HepG2 (cell line): ENCODE data around the gene HDGF. TPM values are rescaled to one million over a fixed set of nuclear protein-coding genes. Genes with fewer than 3 reads are reported as not detected.

Source experiments
- ATAC-seq: fragments of 200-7000 bp; cut with Tn5 transposase; 3 replicates; pipeline ENCODE4 v1.9.1; 2020; ENCODE audit warnings: mild to moderate bottlenecking, moderate library complexity
- BruUV-seq: library from RNA; stranded (reverse); fragments of 400-500 nt; replicated peaks from 2 replicates; lab custom pipeline; 2021; lab: Mats Ljungman, UMichigan
- CTCF ChIA-PET: fragments of 300-600 bp; formaldehyde crosslinking; extraction: SDS; loops from one replicate; lab custom pipeline; 2021; ENCODE audit warnings: low total read pairs, inconsistent platforms, low intra/inter-chr PET ratio; lab: Yijun Ruan, JAX
- POLR2A ChIA-PET: fragments of 350-600 bp; sonication (Branson Sonifier 250); formaldehyde crosslinking; loops from one replicate; lab custom pipeline; 2020; ENCODE audit warnings: antibody characterized with exemption, inconsistent platforms; lab: Yijun Ruan, JAX
- DNase-seq: peaks from one replicate; pipeline ENCODE4 v3.0.0-alpha.2; 2015; ENCODE audit warnings: low spot score
- FAIRE-seq: peaks from 3 replicates; lab custom pipeline; 2011; peaks lifted over from hg19 to GRCh38; lab: Jason Lieb, UNC
- H2AFZ ChIP-seq: one replicate; pipeline ENCODE4 v1.6.1; 2011; ENCODE audit warnings: low read length, inconsistent platforms
- H3K27ac ChIP-seq: fragments of 300-600 bp; 3 replicates; pipeline ENCODE4 v1.8.0; 2011; ENCODE audit warnings: mixed run types, mild to moderate bottlenecking, mixed read lengths, low read length, inconsistent platforms; ENCODE audit not compliant: insufficient read depth; ENCODE audit errors: extremely low read length
- H3K27me3 ChIP-seq, 2 experiments: fragments of 200-600 bp in 1 of 2; 2 replicates in 1 of 2; 3 replicates in 1 of 2; pipeline versions ENCODE4 v1.6.0 to v1.8.0; 2011; ENCODE audit warnings: low read length in 2 of 2, mild to moderate bottlenecking in 2 of 2, moderate library complexity in 2 of 2, inconsistent platforms in 1 of 2; ENCODE audit not compliant: insufficient read depth in 2 of 2, control insufficient read depth in 1 of 2
- H3K36me3 ChIP-seq, 2 experiments: fragments of 200-600 bp in 1 of 2; replicated peaks in 1 of 2; 2 replicates in 1 of 2; 3 replicates in 1 of 2; pipeline versions ENCODE4 v1.5.1 to v1.8.0; 2011; ENCODE audit warnings: low read length in 2 of 2, inconsistent platforms in 1 of 2; ENCODE audit not compliant: insufficient read depth in 2 of 2, control insufficient read depth in 1 of 2
- H3K4me1 ChIP-seq: 2 replicates; pipeline ENCODE4 v1.5.1; 2012; ENCODE audit warnings: low read length, inconsistent platforms; ENCODE audit not compliant: insufficient read depth
- H3K4me2 ChIP-seq: 2 replicates; pipeline ENCODE4 v1.6.0; 2011; ENCODE audit warnings: low read depth, low read length, inconsistent platforms
- H3K4me3 ChIP-seq, 3 experiments: fragments of 200-600 bp in 1 of 3; sonication (generic), shearing (Covaris generic) in 1 of 3; replicated peaks in 1 of 3; 2 replicates each; pipeline ENCODE4 v1.5.1; 2011 to 2016; ENCODE audit warnings: low read length in 3 of 3, inconsistent platforms in 2 of 3, low read depth in 2 of 3, mild to moderate bottlenecking in 2 of 3, control low read depth in 1 of 3, mixed read lengths in 1 of 3; ENCODE audit not compliant: insufficient read depth in 1 of 3
- H3K79me2 ChIP-seq: one replicate; pipeline ENCODE4 v1.6.1; 2011; ENCODE audit warnings: low read length, inconsistent platforms; ENCODE audit not compliant: insufficient read depth
- H3K9ac ChIP-seq: 2 replicates; pipeline ENCODE4 v1.6.0; 2011; ENCODE audit warnings: mild to moderate bottlenecking, low read depth, low read length, inconsistent platforms; ENCODE audit not compliant: insufficient read depth
- H3K9me3 ChIP-seq: 2 replicates; pipeline ENCODE4 v1.5.1; 2012; ENCODE audit warnings: mild to moderate bottlenecking, low read length
- H4K20me1 ChIP-seq: 2 replicates; pipeline ENCODE4 v1.6.0; 2011; ENCODE audit warnings: inconsistent platforms, mild to moderate bottlenecking, low read length, moderate library complexity; ENCODE audit not compliant: insufficient read depth
- CBX5 ChIP-seq: sonication (generic); formaldehyde crosslinking; IDR thresholded peaks from 2 replicates; pipeline ENCODE4 v1.4.0; 2020; ENCODE audit warnings: missing genetic modification reagents, borderline replicate concordance
- CENPX ChIP-seq: sonication (generic); formaldehyde crosslinking; IDR thresholded peaks from 2 replicates; pipeline ENCODE4 v1.9.0; 2021; ENCODE audit warnings: mild to moderate bottlenecking, missing genetic modification reagents, moderate library complexity
- DRAP1 ChIP-seq: IDR thresholded peaks from 2 replicates; pipeline ENCODE4 v1.6.1; 2016; ENCODE audit warnings: missing genetic modification reagents, missing compliant biosample characterization
- FOSL1 ChIP-seq: sonication (generic); formaldehyde crosslinking; IDR thresholded peaks from 2 replicates; pipeline ENCODE4 v1.9.0; 2021; ENCODE audit warnings: missing genetic modification reagents, borderline replicate concordance
- GZF1 ChIP-seq: sonication (generic); formaldehyde crosslinking; IDR thresholded peaks from 2 replicates; pipeline ENCODE4 v1.5.1; 2020; ENCODE audit warnings: mild to moderate bottlenecking, missing genetic modification reagents
- HHEX ChIP-seq: IDR thresholded peaks from 2 replicates; pipeline ENCODE4 v1.6.1; 2016; ENCODE audit warnings: control low read depth
- JUN ChIP-seq: sonication (generic); formaldehyde crosslinking; IDR thresholded peaks from 2 replicates; pipeline ENCODE4 v1.4.0; 2020; ENCODE audit warnings: mild to moderate bottlenecking, missing genetic modification reagents
- KLF9 ChIP-seq: IDR thresholded peaks from 2 replicates; pipeline ENCODE4 v1.6.1; 2016; ENCODE audit warnings: low read depth
- NBN ChIP-seq: fragments of 450-650 bp; conservative IDR thresholded peaks from 2 replicates; pipeline ENCODE4 v1.6.1; 2017
- POLR2AphosphoS2 ChIP-seq: IDR thresholded peaks from 2 replicates; pipeline ENCODE4 v1.6.1; 2011; ENCODE audit warnings: low read depth, low read length, improper control_type of control experiment
- RARA ChIP-seq: IDR thresholded peaks from 2 replicates; pipeline ENCODE4 v1.6.1; 2016; ENCODE audit warnings: missing genetic modification reagents, missing compliant biosample characterization
- RBM39 ChIP-seq: fragments of 200-400 bp; formaldehyde crosslinking; IDR thresholded peaks from one replicate; pipeline ENCODE4 v1.6.1; 2018; ENCODE audit warnings: antibody characterized with exemption, mild to moderate bottlenecking, low read depth, low read length; ENCODE audit not compliant: poor library complexity, severe bottlenecking
- SP2 ChIP-seq: sonication (generic); formaldehyde crosslinking; IDR thresholded peaks from 2 replicates; pipeline ENCODE4 v1.5.1; 2020; ENCODE audit warnings: mild to moderate bottlenecking, missing genetic modification reagents
- STAT5B ChIP-seq: sonication (generic); formaldehyde crosslinking; IDR thresholded peaks from 2 replicates; pipeline ENCODE4 v1.4.0; 2020; ENCODE audit warnings: missing genetic modification reagents
- TSC22D2 ChIP-seq: sonication (generic); formaldehyde crosslinking; IDR thresholded peaks from 2 replicates; pipeline ENCODE4 v1.5.1; 2020; ENCODE audit warnings: missing genetic modification reagents, mild to moderate bottlenecking, borderline replicate concordance
- YEATS4 ChIP-seq: sonication (generic); formaldehyde crosslinking; IDR thresholded peaks from 2 replicates; pipeline ENCODE4 v1.4.0; 2020; ENCODE audit warnings: missing genetic modification reagents, borderline replicate concordance
- ZFP37 ChIP-seq: sonication (generic); formaldehyde crosslinking; IDR thresholded peaks from 2 replicates; pipeline ENCODE4 v1.4.0; 2020; ENCODE audit warnings: missing genetic modification reagents, borderline replicate concordance
- ZFP41 ChIP-seq: sonication (generic); formaldehyde crosslinking; IDR thresholded peaks from 2 replicates; pipeline ENCODE4 v1.4.0; 2020; ENCODE audit warnings: mild to moderate bottlenecking, missing genetic modification reagents, borderline replicate concordance
- ZFP62 ChIP-seq: sonication (generic); formaldehyde crosslinking; IDR thresholded peaks from 2 replicates; pipeline ENCODE4 v1.4.0; 2020; ENCODE audit warnings: missing genetic modification reagents
- ZNF124 ChIP-seq: sonication (generic); formaldehyde crosslinking; IDR thresholded peaks from 2 replicates; pipeline ENCODE4 v1.4.0; 2020; ENCODE audit warnings: missing genetic modification reagents
- ZNF256 ChIP-seq: sonication (generic); formaldehyde crosslinking; conservative IDR thresholded peaks from 2 replicates; pipeline ENCODE4 v1.4.0; 2020; ENCODE audit warnings: missing genetic modification reagents
- ZNF777 ChIP-seq: sonication (generic); formaldehyde crosslinking; IDR thresholded peaks from 2 replicates; pipeline ENCODE4 v1.4.0; 2020; ENCODE audit warnings: missing genetic modification reagents
- WGBS: methylation state at CpG from one replicate; pipeline ENCODE4 v1.1.6; 2017; ENCODE audit warnings: low lambda C conversion rate; 5-methylcytosine and 5-hydroxymethylcytosine counted together
- in situ Hi-C: cut with HindIII; loops from 2 replicates; pipeline ENCODE4 v1.10.0; 2017; ENCODE audit warnings: low pct_unique_long_range_greater_than_20kb; ENCODE audit not compliant: extremely low pct_ligation_motif_present
- intact Hi-C: fragments of 100-400 bp; cut with micrococcal nuclease; formaldehyde crosslinking; loops from one replicate; pipeline ENCODE4 v1.10.0; 2022; ENCODE audit not compliant: unreplicated experiment
- polyA plus RNA-seq, 8 experiments: library from polyadenylated mRNA; depleted of rRNA in 3 of 8; stranded (reverse) in 7 of 8; unstranded in 1 of 8; fragments of >200 nt; fragmentation: Illumina TruSeq in 4 of 8; extraction: Trizol in 4 of 8; gene quantifications; 2 replicates each; pipeline versions ENCODE4 v1.2.1 to v1.2.3, GENCODE V29; 2011 to 2016; ENCODE audit warnings: low read depth in 4 of 8, missing spikeins in 1 of 8, mixed read lengths in 1 of 8; ENCODE audit not compliant: insufficient read depth in 1 of 8
- total RNA-seq, 5 experiments: library from RNA; depleted of rRNA; stranded (reverse); fragments of >200 nt; fragmentation: Illumina TruSeq; extraction: Trizol; gene quantifications; 2 replicates each; pipeline ENCODE4 v1.2.3, GENCODE V29; 2016; ENCODE audit warnings: low read depth in 1 of 5
- TF ChIP-seq, protein P1 (sequence below): sonication (generic); formaldehyde crosslinking; IDR thresholded peaks from 2 replicates; pipeline ENCODE4 v1.4.0; 2020; ENCODE audit warnings: mild to moderate bottlenecking, missing genetic modification reagents

The HDGF gene
- total and polyA plus RNA-seq, 2 of the 13 experiments (the other 11 are each of a cell fraction or from before 2014, with no cell fraction given): 156 to 196 TPM

- H2AFZ ChIP-seq: peak within 1 kb of the TSS; percentile 87
- TF ChIP-seq YEATS4 (CRISPR knock-in tag) (peak; percentile 36; the same call in 1 of the 2 replicates), POLR2AphosphoS2 (no peak), GZF1 (no peak), CENPX (CRISPR knock-in tag) (no peak), RBM39 (no peak), STAT5B (CRISPR knock-in tag) (no peak; the same call in 1 of the 2 replicates), CBX5 (CRISPR knock-in tag) (no peak), ZFP37 (no peak), SP2 (no peak), ZNF124 (no peak; the same call in 1 of the 2 replicates), ZFP41 (CRISPR knock-in tag) (no peak), KLF9 (no peak), ZFP62 (CRISPR knock-in tag) (no peak), RARA (CRISPR knock-in tag) (0 out of 2 replicates have a peak, but pooled peaks have one; percentile 7), FOSL1 (CRISPR knock-in tag) (no peak), ZNF256 (CRISPR knock-in tag) (0 out of 2 replicates have a peak, but pooled peaks have one; percentile 51), JUN (CRISPR knock-in tag) (no peak), NBN (no peak), HHEX (CRISPR knock-in tag) (no peak), DRAP1 (CRISPR knock-in tag) (peak; percentile 52; the same call in 1 of the 2 replicates), ZNF777 (no peak; the same call in 1 of the 2 replicates), TSC22D2 (no peak)
- TF ChIP-seq, protein P1, sequence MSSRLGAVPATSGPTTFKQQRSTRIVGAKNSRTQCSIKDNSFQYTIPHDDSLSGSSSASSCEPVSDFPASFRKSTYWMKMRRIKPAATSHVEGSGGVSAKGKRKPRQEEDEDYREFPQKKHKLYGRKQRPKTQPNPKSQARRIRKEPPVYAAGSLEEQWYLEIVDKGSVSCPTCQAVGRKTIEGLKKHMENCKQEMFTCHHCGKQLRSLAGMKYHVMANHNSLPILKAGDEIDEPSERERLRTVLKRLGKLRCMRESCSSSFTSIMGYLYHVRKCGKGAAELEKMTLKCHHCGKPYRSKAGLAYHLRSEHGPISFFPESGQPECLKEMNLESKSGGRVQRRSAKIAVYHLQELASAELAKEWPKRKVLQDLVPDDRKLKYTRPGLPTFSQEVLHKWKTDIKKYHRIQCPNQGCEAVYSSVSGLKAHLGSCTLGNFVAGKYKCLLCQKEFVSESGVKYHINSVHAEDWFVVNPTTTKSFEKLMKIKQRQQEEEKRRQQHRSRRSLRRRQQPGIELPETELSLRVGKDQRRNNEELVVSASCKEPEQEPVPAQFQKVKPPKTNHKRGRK: no peak
Measured at GRCh38 chr1:156728599-156729462, 22.6 kb downstream of the HDGF start, which contains the start of gene ISG20L2. TSS of gene ISG20L2 (minus strand) at chr1:156728766. CDS start at chr1:156727652, 1,114 bp downstream.

More at GRCh38 chr1:156728599-156729462, 22.6 kb downstream of the HDGF start, which contains the start of gene ISG20L2:
- H3K79me2 ChIP-seq: peaks cover 56% of the 10 kb centered on the region
- peak within 1 kb of the TSS; percentile 97 for H3K4me2 ChIP-seq
- no peaks in the 10 kb centered on the region for H3K9me3 ChIP-seq
- peaks cover 5 to 11% of the 10 kb centered on the region in 2 experiments for H3K36me3 ChIP-seq
- H3K4me3 ChIP-seq: peak within 1 kb of the TSS; percentile 89 to 100 (median 98)
- ATAC-seq: peak; percentile 88
- H3K27ac ChIP-seq: peak within 1 kb of the TSS; percentile 79
- DNase-seq: peak; percentile 90
- TSS peak; percentile 75 for BruUV-seq
- in situ Hi-C loops (loop anchor here (5.0 kb wide), 2 partner anchors 38 to 42 kb away; partner anchors contain the start of gene PRCC), intact Hi-C loops (loop anchor here (2.0 to 10.0 kb wide), 2 partner anchors 20 to 64 kb away; no protein-coding TSS in a partner anchor)
- ChIA-PET CTCF (interaction anchor here (0.6 to 5.7 kb wide), 2 partner anchors 39 to 69 kb away, joined by 3 to 119 read pairs; no protein-coding TSS in a partner anchor), POLR2A (interaction anchor here (0.7 to 5.7 kb wide), 26 partner anchors 12 to 553 kb away, joined by 3 to 100 read pairs (median 5); partner anchors contain the start of genes CRABP2, HDGF, MRPL24 and PRCC)
- WGBS: 13% methylated on average over 18 of the region's 57 CpGs
- H3K9ac ChIP-seq: peak within 1 kb of the TSS; percentile 89
- peaks cover 17% of the 10 kb centered on the region for H4K20me1 ChIP-seq
- FAIRE-seq: peak; percentile 61
- H3K4me1 ChIP-seq: peaks cover 49% of the 10 kb centered on the region
- H3K27me3 ChIP-seq: no peaks in the 10 kb centered on the region; a peak in 1 of 5 replicates
